ENCODE results near the gene NCOA5. TPM values are rescaled to one million over a fixed set of nuclear protein-coding genes. Genes with fewer than 3 reads are reported as not detected.

The NCOA5 gene
- total RNA-seq, 4 donors from 2014 or later = 14.7 to 21.5 (median 19.0) TPM

- no peak overlapping the region for H3K27ac ChIP-seq
- no peak for TF ChIP-seq CTCF (IDR thresholded peaks at IDR 0.05 in 4 of 5, conservative IDR thresholded peaks at IDR 0.05 in 1 of 5)
- TF ChIP-seq POLR2A (IDR thresholded peaks at IDR 0.05) = no peak
- peaks cover 0 to 54% of the 10 kb centered on the region in 2 donors for H3K36me3 ChIP-seq
- H3K9me3 ChIP-seq = no peaks in the 10 kb centered on the region
- intact Hi-C loops (cut with DNase I; ENCODE audit: low total_unique reads) (no loop called here), in situ Hi-C loops (cut with MboI; ENCODE audit: low sequenced_read_pairs in 4 of 4) (no loop called here)
- H3K27me3 ChIP-seq = peaks cover 6 to 17% (median 7%) of the 10 kb centered on the region in 3 donors
- DNase-seq (no peak), ATAC-seq (no peak)
- no peak overlapping the region for H3K4me3 ChIP-seq
- H3K4me1 ChIP-seq = peaks cover 10 to 19% of the 10 kb centered on the region in 2 donors
These were observed 28.8 kb downstream of the NCOA5 start for GRCh38 chr20:46060975-46061374.

- no peak overlapping the region for H3K4me3 ChIP-seq
- H3K27ac ChIP-seq = no peak overlapping the region
- TF ChIP-seq CTCF (IDR thresholded peaks at IDR 0.05 in 4 of 5, conservative IDR thresholded peaks at IDR 0.05 in 1 of 5) (no peak), POLR2A (IDR thresholded peaks at IDR 0.05) (no peak)
- no peaks in the 10 kb centered on the region for H3K9me3 ChIP-seq
- H3K27me3 ChIP-seq = peaks cover 6 to 17% (median 7%) of the 10 kb centered on the region in 3 donors
- H3K4me1 ChIP-seq = peaks cover 10 to 19% of the 10 kb centered on the region in 2 donors
- intact Hi-C loops (cut with DNase I; ENCODE audit: low total_unique reads) (no loop called here), in situ Hi-C loops (cut with MboI; ENCODE audit: low sequenced_read_pairs in 4 of 4) (no loop called here)
- DNase-seq (no peak), ATAC-seq (no peak)
- H3K36me3 ChIP-seq = peaks cover 0 to 48% of the 10 kb centered on the region in 2 donors
These were observed 29.4 kb downstream of the NCOA5 start for GRCh38 chr20:46060301-46060881.

GRCh38 chr20:46058599-46059281 is 31.0 kb downstream of the NCOA5 start:
- Histone ChIP-seq H3K27ac (no peak overlapping the region), H3K4me3 (peak overlapping the region; percentile 14 to 41 (median 34)), H3K36me3 (peaks cover 0 to 32% of the 10 kb centered on the region in 2 donors), H3K9me3 (no peaks in the 10 kb centered on the region), H3K27me3 (peaks cover 6 to 17% (median 7%) of the 10 kb centered on the region in 3 donors), H3K4me1 (peaks cover 10 to 19% of the 10 kb centered on the region in 2 donors)
- in situ Hi-C loops (cut with MboI; ENCODE audit: low sequenced_read_pairs in 4 of 4) (no loop called here), intact Hi-C loops (cut with DNase I; ENCODE audit: low total_unique reads) (no loop called here)
- DNase-seq = no peak
- no peak for ATAC-seq
- no peak for TF ChIP-seq POLR2A (IDR thresholded peaks at IDR 0.05)
- no peak for TF ChIP-seq CTCF (IDR thresholded peaks at IDR 0.05 in 4 of 5, conservative IDR thresholded peaks at IDR 0.05 in 1 of 5)

- in situ Hi-C loops (cut with MboI; ENCODE audit: low sequenced_read_pairs in 4 of 4) (no loop called here), intact Hi-C loops (cut with DNase I; ENCODE audit: low total_unique reads) (no loop called here)
- TF ChIP-seq CTCF (IDR thresholded peaks at IDR 0.05 in 4 of 5, conservative IDR thresholded peaks at IDR 0.05 in 1 of 5) = peak in 1 of 5 experiments; percentile 7
- TF ChIP-seq POLR2A (IDR thresholded peaks at IDR 0.05) = no peak
- Histone ChIP-seq H3K4me1 (peaks cover 10 to 19% of the 10 kb centered on the region in 2 donors), H3K9me3 (no peaks in the 10 kb centered on the region), H3K27ac (no peak overlapping the region), H3K4me3 (peak overlapping the region; percentile 14 to 41 (median 34)), H3K36me3 (peaks cover 0 to 25% of the 10 kb centered on the region in 2 donors), H3K27me3 (peaks cover 6 to 17% (median 7%) of the 10 kb centered on the region in 3 donors)
- ATAC-seq (no peak), DNase-seq (peak in 1 of 2 donors; percentile 26)
These were observed 31.7 kb downstream of the NCOA5 start for GRCh38 chr20:46057856-46058598.
